Jurkat, Clone E6-1 (cell line): ENCODE data around the gene ZFYVE19.

ENCODE experiments used
- DNase-seq: peaks from one replicate; pipeline ENCODE4 v3.0.0-alpha.2; 2011; ENCODE audit warnings: low read depth, low spot score
- H3K4me3 ChIP-seq: 2 replicates; pipeline ENCODE4 v1.5.1; 2011; ENCODE audit warnings: mild to moderate bottlenecking, low read length, control low read depth, moderate library complexity

Gene ZFYVE19

GRCh38 chr15:40863660-40864270, 56.9 kb downstream of the ZFYVE19 start:
- no peak overlapping the region for H3K4me3 ChIP-seq
- no peak for DNase-seq
